H9 (cell line): ENCODE results near the gene GPR173. TPM values are rescaled to one million over a fixed set of nuclear protein-coding genes. Genes with fewer than 3 reads are reported as not detected.

Source experiments
- DNase-seq: peaks from one replicate; pipeline ENCODE4 v3.0.0-alpha.2; 2017
- H2AFZ ChIP-seq: one replicate; pipeline ENCODE4 v1.6.1; 2013; ENCODE audit warnings: mild to moderate bottlenecking, low read length, control low read depth, moderate library complexity
- H2AK5ac ChIP-seq: 2 replicates; pipeline ENCODE4 v1.6.1; 2013; ENCODE audit warnings: low read length, control low read depth, mixed read lengths; ENCODE audit not compliant: insufficient read length
- H2BK120ac ChIP-seq: one replicate; pipeline ENCODE4 v1.6.1; 2013; ENCODE audit warnings: low read depth, mild to moderate bottlenecking, low read length, control low read depth, inconsistent platforms; ENCODE audit not compliant: poor library complexity, severe bottlenecking
- H2BK12ac ChIP-seq: 2 replicates; pipeline ENCODE4 v1.6.1; 2013; ENCODE audit warnings: low read length, control low read depth, mixed read lengths, low read depth; ENCODE audit not compliant: insufficient read length
- H2BK15ac ChIP-seq: 2 replicates; pipeline ENCODE4 v1.6.1; 2013; ENCODE audit warnings: low read depth, low read length, control low read depth
- H2BK20ac ChIP-seq: one replicate; pipeline ENCODE4 v1.6.1; 2013; ENCODE audit warnings: low read depth, mild to moderate bottlenecking, low read length, control low read depth, inconsistent platforms; ENCODE audit not compliant: poor library complexity, severe bottlenecking
- H2BK5ac ChIP-seq: 2 replicates; pipeline ENCODE4 v1.6.1; 2013; ENCODE audit warnings: low read length, control low read depth, mixed read lengths; ENCODE audit not compliant: insufficient read length
- H3K14ac ChIP-seq: 2 replicates; pipeline ENCODE4 v1.6.1; 2013; ENCODE audit warnings: low read length, control low read depth; ENCODE audit not compliant: insufficient read depth
- H3K18ac ChIP-seq: 2 replicates; pipeline ENCODE4 v1.6.1; 2013; ENCODE audit warnings: low read depth, mild to moderate bottlenecking, mixed read lengths, low read length, control low read depth; ENCODE audit not compliant: insufficient read length
- H3K23ac ChIP-seq: 2 replicates; pipeline ENCODE4 v1.6.1; 2013; ENCODE audit warnings: low read length, control low read depth, mixed read lengths, low read depth; ENCODE audit not compliant: insufficient read length
- H3K23me2 ChIP-seq: 2 replicates; pipeline ENCODE4 v1.6.1; 2013; ENCODE audit warnings: low read depth, mild to moderate bottlenecking, mixed read lengths, low read length, control low read depth; ENCODE audit not compliant: insufficient read length, poor library complexity, severe bottlenecking
- H3K27ac ChIP-seq: 2 replicates; pipeline ENCODE4 v1.5.1; 2013; ENCODE audit warnings: low read length, control low read depth, mixed read lengths, low read depth; ENCODE audit not compliant: insufficient read length
- H3K27me3 ChIP-seq: 2 replicates; pipeline ENCODE4 v1.6.1; 2013; ENCODE audit warnings: low read length, control low read depth, inconsistent platforms; ENCODE audit not compliant: insufficient read depth
- H3K4ac ChIP-seq: 2 replicates; pipeline ENCODE4 v1.6.1; 2013; ENCODE audit warnings: low read depth, mild to moderate bottlenecking, control low read depth, inconsistent platforms, low read length, moderate library complexity
- H3K4me1 ChIP-seq: 2 replicates; pipeline ENCODE4 v1.6.1; 2013; ENCODE audit warnings: low read length, control low read depth, inconsistent platforms; ENCODE audit not compliant: insufficient read depth
- H3K4me2 ChIP-seq: 2 replicates; pipeline ENCODE4 v1.6.1; 2013; ENCODE audit warnings: low read length, control low read depth, mixed read lengths; ENCODE audit not compliant: insufficient read length, insufficient read depth
- H3K56ac ChIP-seq: 2 replicates; pipeline ENCODE4 v1.6.1; 2013; ENCODE audit warnings: low read depth, mild to moderate bottlenecking, mixed read lengths, low read length, control low read depth; ENCODE audit not compliant: insufficient read length
- H3K79me1 ChIP-seq: 2 replicates; pipeline ENCODE4 v1.6.1; 2013; ENCODE audit warnings: low read depth, mild to moderate bottlenecking, moderate library complexity, low read length, control low read depth, inconsistent platforms; ENCODE audit not compliant: insufficient read depth, poor library complexity, severe bottlenecking
- H3K79me2 ChIP-seq: 2 replicates; pipeline ENCODE4 v1.6.1; 2013; ENCODE audit warnings: low read length, control low read depth, inconsistent platforms; ENCODE audit not compliant: insufficient read depth
- H3K9ac ChIP-seq: 2 replicates; pipeline ENCODE4 v1.6.1; 2013; ENCODE audit warnings: low read length, control low read depth, mixed read lengths; ENCODE audit not compliant: insufficient read length; ENCODE audit errors: extremely low read depth
- H3K9me3 ChIP-seq: one replicate; pipeline ENCODE4 v1.6.1; 2013; ENCODE audit warnings: low read depth, low read length, inconsistent platforms; ENCODE audit not compliant: control insufficient read depth
- H3T11ph ChIP-seq: one replicate; pipeline ENCODE4 v1.6.1; 2013; ENCODE audit warnings: mild to moderate bottlenecking, low read length, control low read depth, inconsistent platforms
- H4K20me1 ChIP-seq: one replicate; pipeline ENCODE4 v1.6.1; 2013; ENCODE audit not compliant: control insufficient read depth, insufficient read length, insufficient read depth
- H4K5ac ChIP-seq: 2 replicates; pipeline ENCODE4 v1.6.1; 2013; ENCODE audit warnings: low read depth, mild to moderate bottlenecking, mixed read lengths, low read length, control low read depth; ENCODE audit not compliant: insufficient read length
- H4K8ac ChIP-seq: replicated peaks from 2 replicates; pipeline ENCODE4 v1.6.1; 2013; ENCODE audit warnings: low read length, control low read depth, mixed read lengths, low read depth; ENCODE audit not compliant: insufficient read length
- H4K91ac ChIP-seq: 2 replicates; pipeline ENCODE4 v1.6.1; 2013; ENCODE audit warnings: low read depth, mild to moderate bottlenecking, moderate library complexity, mixed read lengths, low read length, control low read depth; ENCODE audit not compliant: insufficient read length
- H3K27ac Mint-ChIP-seq, 3 experiments: 2 replicates in 2 of 3; 3 replicates in 1 of 3; pipeline ENCODE4 v1.8.0; 2020 to 2021; ENCODE audit warnings: mixed read lengths in 3 of 3, mild to moderate bottlenecking in 1 of 3, moderate library complexity in 1 of 3
- H3K27me3 Mint-ChIP-seq: 2 replicates; pipeline ENCODE4 v1.8.0; 2021; ENCODE audit warnings: low read depth, mild to moderate bottlenecking, moderate library complexity, mixed read lengths
- H3K36me3 Mint-ChIP-seq, 3 experiments: 2 replicates in 2 of 3; 3 replicates in 1 of 3; pipeline ENCODE4 v1.8.0; 2020 to 2021; ENCODE audit warnings: low read depth in 3 of 3, mixed read lengths in 3 of 3; ENCODE audit not compliant: insufficient read depth in 1 of 3
- H3K4me1 Mint-ChIP-seq, 2 experiments: 2 replicates each; pipeline ENCODE4 v1.8.0; 2020; ENCODE audit warnings: mixed read lengths in 2 of 2
- H3K4me3 Mint-ChIP-seq, 2 experiments: 2 replicates in 1 of 2; 3 replicates in 1 of 2; pipeline ENCODE4 v1.8.0; 2020 to 2021; ENCODE audit warnings: mild to moderate bottlenecking in 2 of 2, mixed read lengths in 2 of 2, moderate library complexity in 1 of 2
- H3K9me3 Mint-ChIP-seq, 2 experiments: 2 replicates in 1 of 2; 3 replicates in 1 of 2; pipeline ENCODE4 v1.8.0; 2020; ENCODE audit warnings: mild to moderate bottlenecking in 2 of 2, mixed read lengths in 2 of 2, moderate library complexity in 1 of 2
- CTCF ChIP-seq: fragments of 200-600 bp; sonication (generic); conservative IDR thresholded peaks from 3 replicates; pipeline ENCODE4 v1.8.0; 2021; ENCODE audit warnings: antibody characterized with exemption, mild to moderate bottlenecking
- WGBS: extraction: QIAGEN DNeasy Blood & Tissue Kit; methylation state at CpG from one replicate; pipeline ENCODE4 v1.1.7; 2013; ENCODE audit warnings: missing lambda C conversion rate, low lambda C conversion rate, mixed read lengths; ENCODE audit not compliant: insufficient read length; ENCODE audit errors: extremely low coverage; 5-methylcytosine and 5-hydroxymethylcytosine counted together
- total RNA-seq: library from RNA; stranded (reverse); gene quantifications from 2 replicates; pipeline ENCODE4 v1.2.1, GENCODE V29; 2021

GPR173 gene
- total RNA-seq, 1 experiment from 2014 or later, result 5.4 TPM

GRCh38 chrX:53078943-53079342, 30.4 kb downstream of the GPR173 start:
- H2BK120ac ChIP-seq, result no peak overlapping the region
- H3K36me3 Mint-ChIP-seq, result peaks cover 14 to 15% (median 15%) of the 10 kb centered on the region in 3 experiments
- H3K27me3 ChIP-seq, result 0 out of 2 replicates have a peak, but pooled peaks cover 3% of the 10 kb centered on the region
- no peak overlapping the region for H2BK15ac ChIP-seq
- no peak overlapping the region for H2BK20ac ChIP-seq
- H3K9me3 ChIP-seq, result peaks cover 38% of the 10 kb centered on the region
- H3K9ac ChIP-seq, result no peak overlapping the region
- no peak overlapping the region for H3K4me2 ChIP-seq
- H3K18ac ChIP-seq, result no peak overlapping the region
- H2BK5ac ChIP-seq, result no peak overlapping the region
- H3K4me1 ChIP-seq, result no peaks in the 10 kb centered on the region
- no peaks in the 10 kb centered on the region for H4K20me1 ChIP-seq
- WGBS, result no CpG with 5 or more reads among the region's 1 CpG
- no peak overlapping the region for H3K27ac Mint-ChIP-seq
- peaks cover 6 to 21% of the 10 kb centered on the region in 2 experiments for H3K4me1 Mint-ChIP-seq
- no peak overlapping the region for H3K4me3 Mint-ChIP-seq
- no peak overlapping the region for H4K8ac ChIP-seq
- no peaks in the 10 kb centered on the region for H3K79me1 ChIP-seq
- no peak overlapping the region for H3K27ac ChIP-seq
- H4K5ac ChIP-seq, result no peak overlapping the region
- peaks cover 3% of the 10 kb centered on the region for H3K23me2 ChIP-seq
- peaks cover 62 to 70% of the 10 kb centered on the region in 2 experiments for H3K9me3 Mint-ChIP-seq
- no peak overlapping the region for H3K23ac ChIP-seq
- no peak overlapping the region for H3K56ac ChIP-seq
- H3T11ph ChIP-seq, result no peak overlapping the region
- H3K27me3 Mint-ChIP-seq, result peaks cover 14% of the 10 kb centered on the region
- no peak overlapping the region for H4K91ac ChIP-seq
- no peak overlapping the region for H2AK5ac ChIP-seq
- no peak overlapping the region for H2BK12ac ChIP-seq
- no peak for DNase-seq
- no peak overlapping the region for H2AFZ ChIP-seq
- H3K79me2 ChIP-seq, result no peaks in the 10 kb centered on the region
- no peak for TF ChIP-seq CTCF
- no peak overlapping the region for H3K4ac ChIP-seq
- H3K14ac ChIP-seq, result no peak overlapping the region
